ES-I3 (cell line): ENCODE results near the gene CARM1.

ENCODE experiments used
- H3K36me3 ChIP-seq: 2 replicates; pipeline ENCODE4 v1.6.1; 2013; ENCODE audit warnings: mild to moderate bottlenecking, low read length, control low read depth, moderate library complexity; ENCODE audit not compliant: insufficient read depth
- H3K4me1 ChIP-seq: 2 replicates; pipeline ENCODE4 v1.6.1; 2013; ENCODE audit warnings: mild to moderate bottlenecking, control low read depth, low read length; ENCODE audit not compliant: insufficient read depth
- H3K9ac ChIP-seq: 2 replicates; pipeline ENCODE4 v1.6.1; 2013; ENCODE audit warnings: low read depth, mild to moderate bottlenecking, low read length, moderate library complexity
- H3K9me3 ChIP-seq: 2 replicates; pipeline ENCODE4 v1.6.1; 2013; ENCODE audit warnings: mild to moderate bottlenecking, low read length, moderate library complexity; ENCODE audit not compliant: control insufficient read depth, insufficient read depth

CARM1 gene

DNA sequence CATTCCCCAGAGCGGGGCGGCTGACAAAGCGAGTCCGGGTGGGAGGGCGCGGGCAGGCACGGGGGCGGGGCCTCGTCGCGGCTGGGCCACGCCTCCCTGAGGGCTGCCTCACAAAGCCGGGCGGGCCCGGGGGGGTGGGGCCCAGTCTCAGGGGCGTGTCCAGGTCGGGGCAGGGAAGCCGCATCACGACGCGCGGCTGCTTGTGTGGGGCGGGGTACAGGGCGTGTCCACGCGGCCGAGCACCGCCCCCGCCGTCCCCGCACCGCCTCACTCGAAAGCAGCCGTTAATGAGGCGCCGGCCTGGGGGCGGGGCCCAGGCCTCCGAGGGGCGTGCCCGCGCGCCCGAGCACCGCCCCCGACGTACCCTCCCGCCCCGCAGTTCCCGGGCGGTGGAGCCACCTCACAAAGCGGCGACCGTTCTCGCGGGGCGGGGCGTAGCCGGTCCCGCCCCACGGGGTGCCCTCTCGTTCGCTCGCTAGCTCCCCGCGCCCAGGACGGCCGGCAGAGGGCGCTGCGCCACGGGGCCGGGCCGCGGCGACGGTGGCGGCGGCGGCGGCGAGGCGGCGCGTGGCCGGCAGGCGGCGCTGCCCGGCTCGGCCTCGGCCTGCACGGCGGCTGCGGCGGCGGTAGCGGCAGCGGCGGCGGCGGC, at the start of gene CARM1:
Gene CARM1 (plus strand): TSS at position 599 of the 649 bp plus-strand sequence. CDS start 150 bp downstream, outside the sequence.
- Histone ChIP-seq H3K36me3 (no peaks in the 10 kb centered on the region), H3K4me1 (0 out of 2 replicates have a peak, but pooled peaks cover 4% of the 10 kb centered on the region), H3K9ac (peak within 1 kb of the TSS; percentile 76), H3K9me3 (no peaks in the 10 kb centered on the region)

GRCh38 chr19:10823690-10824089, 47.7 kb upstream of the CARM1 start:
- Histone ChIP-seq H3K4me1 (no peaks in the 10 kb centered on the region), H3K36me3 (peaks cover 8% of the 10 kb centered on the region), H3K9me3 (no peaks in the 10 kb centered on the region), H3K9ac (no peak overlapping the region)

DNA sequence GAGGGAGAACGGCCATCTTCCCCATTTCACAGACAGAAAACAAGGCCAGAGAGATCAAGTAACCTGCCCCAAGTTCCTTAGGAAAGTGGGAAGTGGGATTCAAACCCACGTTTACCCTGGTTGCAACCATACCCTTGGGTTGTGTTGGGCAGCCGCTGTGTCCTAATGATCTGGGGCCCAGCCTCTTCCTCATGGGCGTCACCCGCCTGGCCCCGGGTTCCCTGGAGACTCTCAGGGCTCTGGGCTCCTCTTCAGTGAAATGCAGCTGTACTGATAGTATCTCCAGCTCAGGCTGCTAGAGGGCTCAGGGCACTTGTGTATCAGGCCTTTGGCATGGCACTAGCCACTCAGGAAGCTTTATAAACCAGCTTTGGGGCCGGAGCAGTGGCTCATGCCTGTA, 45.1 kb upstream of the CARM1 start:
- H3K36me3 ChIP-seq, result peaks cover 8% of the 10 kb centered on the region
- H3K9ac ChIP-seq, result no peak overlapping the region
- no peaks in the 10 kb centered on the region for H3K4me1 ChIP-seq
- no peaks in the 10 kb centered on the region for H3K9me3 ChIP-seq

DNA sequence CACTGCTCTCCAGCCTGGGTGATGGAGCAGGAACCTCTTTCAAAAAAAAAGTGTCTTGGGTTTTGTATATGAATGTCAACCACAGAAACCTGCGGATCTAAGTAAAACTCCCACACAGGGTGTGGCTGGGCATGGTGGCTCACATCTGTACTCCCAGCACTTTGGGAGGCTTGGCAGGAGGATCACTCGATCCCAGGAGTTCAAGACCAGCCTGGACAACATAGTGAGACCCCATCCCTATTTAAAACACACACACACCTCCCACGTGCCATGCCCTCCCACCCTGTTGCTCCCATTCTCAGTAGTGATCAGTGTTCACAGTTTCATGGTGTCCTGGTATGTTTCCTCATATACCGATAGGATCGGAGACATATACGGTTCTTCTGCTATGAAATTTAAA, 44.5 kb upstream of the CARM1 start:
- no peaks in the 10 kb centered on the region for H3K9me3 ChIP-seq
- H3K9ac ChIP-seq, result no peak overlapping the region
- H3K36me3 ChIP-seq, result peaks cover 8% of the 10 kb centered on the region
- no peaks in the 10 kb centered on the region for H3K4me1 ChIP-seq

DNA sequence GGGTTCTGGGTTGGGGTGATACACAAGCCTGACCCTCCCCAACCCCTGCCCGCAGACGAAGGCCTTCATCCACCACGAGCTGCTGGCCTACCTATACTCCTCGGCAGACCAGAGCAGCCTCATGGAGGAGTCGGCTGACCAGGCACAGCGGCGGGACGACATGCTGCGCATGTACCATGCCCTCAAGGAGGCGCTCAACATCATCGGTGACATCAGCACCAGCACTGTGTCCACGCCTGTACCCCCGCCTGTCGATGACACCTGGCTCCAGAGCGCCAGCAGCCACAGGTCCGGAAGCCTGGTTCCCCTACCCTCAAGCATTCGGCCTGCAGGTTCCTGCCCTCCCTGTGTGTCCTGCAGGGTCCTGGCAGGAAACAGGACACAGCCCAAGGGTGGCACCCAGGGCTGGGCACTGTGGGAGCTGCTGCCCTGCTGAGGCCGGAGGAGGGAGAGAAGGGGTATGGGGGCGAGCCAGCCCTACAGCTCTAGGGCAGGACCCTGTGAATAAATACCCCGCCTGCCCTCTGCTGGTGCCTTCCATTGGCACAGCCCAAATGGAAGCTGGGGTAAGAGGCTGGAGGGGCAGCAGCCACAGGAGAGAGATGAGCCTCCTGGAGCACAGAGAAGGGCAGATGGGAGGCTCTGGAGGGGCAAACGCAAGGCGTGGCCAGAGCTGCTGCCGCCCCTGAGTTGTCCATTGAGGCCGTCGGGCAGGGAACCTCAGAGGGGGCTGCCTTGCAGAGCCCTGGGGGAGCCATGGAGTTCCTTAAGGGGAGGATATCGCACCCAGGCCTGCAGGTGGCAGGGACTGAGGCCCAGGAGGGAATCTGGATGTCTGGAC, 42.2 kb upstream of the CARM1 start:
- Histone ChIP-seq H3K36me3 (peaks cover 5% of the 10 kb centered on the region; the same call in 1 of the 2 replicates), H3K9ac (no peak overlapping the region), H3K4me1 (no peaks in the 10 kb centered on the region), H3K9me3 (no peaks in the 10 kb centered on the region)

DNA sequence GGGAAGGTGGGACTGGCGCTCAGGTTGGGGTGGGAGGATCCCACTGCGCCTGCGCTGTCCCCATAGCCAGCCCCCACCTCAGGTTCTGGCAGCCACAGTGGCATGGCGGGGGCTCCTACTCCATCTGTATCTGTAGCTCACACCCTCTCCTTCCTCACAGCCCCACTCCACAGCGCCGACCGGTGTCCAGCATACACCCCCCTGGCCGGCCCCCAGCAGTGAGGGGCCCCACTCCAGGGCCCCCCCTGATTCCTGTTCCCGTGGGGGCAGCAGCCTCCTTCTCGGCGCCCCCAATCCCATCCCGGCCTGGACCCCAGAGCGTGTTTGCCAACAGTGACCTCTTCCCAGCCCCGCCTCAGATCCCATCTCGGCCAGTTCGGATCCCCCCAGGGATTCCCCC, 41.4 kb upstream of the CARM1 start:
- Histone ChIP-seq H3K4me1 (no peaks in the 10 kb centered on the region), H3K36me3 (0 out of 2 replicates have a peak, but pooled peaks cover 5% of the 10 kb centered on the region), H3K9ac (no peak overlapping the region)

DNA sequence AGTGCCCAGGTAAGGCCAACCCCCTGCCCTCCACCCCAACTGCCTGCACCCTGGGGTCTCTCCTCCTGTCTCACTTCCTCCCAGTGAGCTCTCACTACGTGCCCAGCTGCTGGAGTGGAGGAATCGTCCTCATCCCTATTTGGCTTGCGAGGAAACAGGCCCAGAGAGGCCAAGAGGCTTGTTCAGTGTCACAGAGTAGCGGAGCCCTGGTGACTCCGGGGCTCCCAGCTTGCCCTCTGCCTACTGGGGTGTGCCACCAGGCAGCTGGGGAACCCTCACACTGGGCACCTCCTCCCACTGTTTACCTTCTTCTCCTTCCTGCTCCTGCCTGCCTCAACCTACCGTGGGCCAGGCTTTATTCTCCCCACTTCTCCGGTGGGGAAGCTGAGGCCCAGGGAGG, 41.0 kb upstream of the CARM1 start:
- H3K36me3 ChIP-seq, result 0 out of 2 replicates have a peak, but pooled peaks cover 5% of the 10 kb centered on the region
- H3K9me3 ChIP-seq, result no peaks in the 10 kb centered on the region
- H3K4me1 ChIP-seq, result no peaks in the 10 kb centered on the region
- H3K9ac ChIP-seq, result no peak overlapping the region

More for the DNA sequence above, 41.4 kb upstream of the CARM1 start:
- no peaks in the 10 kb centered on the region for H3K9me3 ChIP-seq

DNA sequence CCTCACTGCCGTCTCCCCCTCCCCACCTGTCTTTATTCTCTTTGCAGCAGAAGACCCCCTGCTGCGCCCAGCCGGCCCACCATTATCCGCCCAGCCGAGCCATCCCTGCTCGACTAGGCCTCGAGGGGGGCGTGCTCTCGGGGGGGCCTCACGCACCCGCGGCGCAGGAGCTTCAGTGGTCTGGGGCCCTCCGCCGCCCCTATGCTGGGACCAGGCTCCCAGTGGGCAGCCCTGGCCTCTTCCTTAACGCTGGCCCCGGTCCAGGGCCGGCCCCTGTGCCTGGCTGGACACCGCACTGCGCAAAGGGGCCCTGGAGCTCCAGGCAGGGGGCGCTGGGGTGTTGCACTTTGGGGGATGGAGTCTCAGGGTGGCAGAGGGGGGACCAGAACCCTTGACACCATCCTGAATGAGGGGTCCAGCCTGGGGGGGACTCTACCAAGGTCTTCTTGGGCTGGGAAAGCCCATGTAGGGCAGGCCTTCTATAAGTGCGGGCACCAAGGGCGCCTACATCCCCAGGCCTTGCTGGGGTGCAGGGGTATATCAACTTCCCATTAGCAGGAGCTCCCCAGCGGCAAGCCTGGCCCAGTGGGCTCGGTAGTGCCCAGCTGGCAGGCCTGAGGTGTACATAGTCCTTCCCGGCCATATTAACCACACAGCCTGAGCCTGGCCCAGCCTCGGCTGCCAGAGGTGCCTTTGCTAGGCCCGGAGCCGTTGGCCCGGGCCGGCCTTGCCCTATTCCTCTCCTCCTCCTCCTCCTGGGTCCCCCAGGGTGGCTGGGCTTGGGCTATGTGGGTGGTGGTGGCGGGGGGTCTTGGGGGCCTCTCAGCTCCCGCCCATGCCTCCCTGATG, 40.2 kb upstream of the CARM1 start:
- H3K36me3 ChIP-seq, result no peaks in the 10 kb centered on the region

GRCh38 chr19:10831987-10832938, 39.1 kb upstream of the CARM1 start:
- Histone ChIP-seq H3K4me1 (no peaks in the 10 kb centered on the region), H3K9ac (no peak overlapping the region), H3K9me3 (peaks cover 7% of the 10 kb centered on the region), H3K36me3 (no peaks in the 10 kb centered on the region)

More for the DNA sequence above, 40.2 kb upstream of the CARM1 start:
- Histone ChIP-seq H3K4me1 (no peaks in the 10 kb centered on the region), H3K9me3 (no peaks in the 10 kb centered on the region), H3K9ac (no peak overlapping the region)

DNA sequence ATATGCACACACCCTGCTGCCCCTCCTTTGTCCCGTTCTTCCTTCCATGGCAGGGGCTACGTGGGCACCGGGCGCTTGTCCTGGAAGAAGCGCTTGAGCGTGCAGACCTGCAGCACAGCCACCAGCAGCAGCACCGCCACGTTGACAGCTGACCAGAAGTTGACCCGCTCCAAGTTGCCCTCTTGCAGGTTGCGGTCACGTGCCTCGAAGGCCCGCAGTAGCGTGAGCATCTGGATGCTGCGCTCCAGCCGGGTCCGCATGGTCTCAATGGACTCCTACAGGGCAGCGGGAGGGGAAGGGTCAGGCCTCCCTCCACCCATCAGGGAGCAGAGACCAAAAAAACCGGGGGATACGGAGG, 38.4 kb upstream of the CARM1 start:
- H3K9ac ChIP-seq, result no peak overlapping the region
- H3K36me3 ChIP-seq, result no peaks in the 10 kb centered on the region
- no peaks in the 10 kb centered on the region for H3K4me1 ChIP-seq
- peaks cover 7% of the 10 kb centered on the region for H3K9me3 ChIP-seq

DNA sequence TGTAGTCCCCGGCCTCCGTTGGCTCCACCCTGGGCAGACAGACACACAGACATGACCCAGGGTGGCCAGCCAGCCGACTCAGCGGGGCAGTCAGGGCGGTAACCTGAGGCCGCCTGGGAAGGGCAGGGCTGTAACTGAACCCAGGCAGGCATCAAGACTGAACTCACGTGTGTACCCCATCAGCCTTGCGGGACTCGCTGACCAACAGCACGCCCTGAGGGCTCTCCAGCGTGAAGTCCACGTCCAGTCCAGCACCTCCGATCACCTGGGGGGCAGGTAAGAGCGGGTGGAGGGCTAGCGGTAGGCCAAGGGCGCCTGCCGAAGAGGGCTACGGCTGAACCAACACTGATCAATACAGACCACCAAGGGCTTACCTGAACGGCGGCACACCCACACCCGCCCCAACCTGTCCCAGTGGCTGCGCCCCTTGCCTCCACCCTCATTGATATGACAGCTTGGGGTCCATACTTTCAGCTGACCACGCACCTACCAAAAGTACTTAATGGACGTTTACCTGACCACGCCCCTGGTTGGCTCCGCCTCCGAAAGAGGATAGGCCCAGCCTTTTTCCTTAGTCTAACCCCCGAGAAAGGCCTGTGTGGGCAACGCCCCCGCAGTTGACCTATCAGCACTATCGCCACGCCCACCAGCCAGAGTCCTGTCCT, 36.1 kb upstream of the CARM1 start:
- Histone ChIP-seq H3K36me3 (no peaks in the 10 kb centered on the region), H3K9ac (peak overlapping the region; percentile 58), H3K9me3 (peaks cover 7% of the 10 kb centered on the region), H3K4me1 (no peaks in the 10 kb centered on the region)

GRCh38 chr19:10835754-10836478, 35.4 kb upstream of the CARM1 start, which contains the start of gene TMED1:
Gene TMED1, minus strand, starts transcription at chr19:10836212. Its CDS starts 21 bp downstream, at chr19:10836191.
- Histone ChIP-seq H3K9me3 (peaks cover 7% of the 10 kb centered on the region), H3K4me1 (no peaks in the 10 kb centered on the region), H3K9ac (peak within 1 kb of the TSS; percentile 93), H3K36me3 (no peaks in the 10 kb centered on the region)
